ENCODE results near the gene SCUBE1. TPM values are rescaled to one million over a fixed set of nuclear protein-coding genes. Genes with fewer than 3 reads are reported as not detected.

SCUBE1 gene
- total RNA-seq, 2 experiments from 2014 or later = not detected

- CTCF ChIA-PET = interaction anchor here (0.6 to 1.7 kb wide), 2 partner anchors 10 to 24 kb away, joined by 4 to 8 read pairs; no protein-coding TSS in a partner anchor
Observed at GRCh38 chr22:43308060-43308830, 34.9 kb downstream of the SCUBE1 start.

DNA sequence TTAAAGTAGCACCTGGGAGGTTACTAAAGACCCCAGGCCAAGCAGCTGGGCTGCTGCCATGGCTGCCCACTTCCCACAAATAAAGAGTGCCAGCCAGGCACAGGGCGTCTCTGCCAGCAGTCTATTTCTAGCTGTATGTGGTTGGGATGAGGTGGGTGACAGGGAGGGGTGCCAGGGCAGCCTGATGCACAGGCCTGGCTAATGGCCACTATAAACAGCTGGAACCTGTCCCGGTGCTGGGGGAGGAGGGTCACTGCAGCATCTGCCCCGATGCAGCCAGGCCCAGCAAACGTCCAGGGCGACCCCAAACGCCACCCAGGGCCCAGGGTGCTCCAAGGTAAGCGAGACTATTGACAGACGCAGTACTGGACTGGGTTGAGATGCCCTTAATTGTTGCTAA lies 37.4 kb downstream of the SCUBE1 start:
- Mint-ChIP-seq H3K36me3 (ENCODE audit: low read depth) (no peaks in the 10 kb centered on the region), H3K4me1 (no peaks in the 10 kb centered on the region), H3K9me3 (ENCODE audit: low read depth) (no peaks in the 10 kb centered on the region), H3K27ac (no peak overlapping the region), H3K4me3 (no peak overlapping the region), H3K27me3 (no peaks in the 10 kb centered on the region)
- ChIA-PET CTCF (no interaction called here), POLR2A (no interaction called here)
- intact Hi-C loops (cut with DNase I, micrococcal nuclease) = no loop called here
- ATAC-seq = no peak
- no peak for DNase-seq

More at GRCh38 chr22:43308060-43308830, 34.9 kb downstream of the SCUBE1 start:
- intact Hi-C loops (cut with DNase I, micrococcal nuclease) = no loop called here
- H3K36me3 Mint-ChIP-seq (ENCODE audit: low read depth) = no peaks in the 10 kb centered on the region
- no peaks in the 10 kb centered on the region for H3K4me1 Mint-ChIP-seq
- DNase-seq = no peak
- no peak overlapping the region for H3K4me3 Mint-ChIP-seq
- H3K27ac Mint-ChIP-seq = no peak overlapping the region
- peaks cover 2% of the 10 kb centered on the region for H3K27me3 Mint-ChIP-seq
- ATAC-seq = no peak
- POLR2A ChIA-PET = no interaction called here
- no peaks in the 10 kb centered on the region for H3K9me3 Mint-ChIP-seq (ENCODE audit: low read depth)

- no peaks in the 10 kb centered on the region for H3K9me3 Mint-ChIP-seq (ENCODE audit: low read depth)
- H3K36me3 Mint-ChIP-seq (ENCODE audit: low read depth) = no peaks in the 10 kb centered on the region
- H3K27ac Mint-ChIP-seq = no peak overlapping the region
- DNase-seq (no peak), ATAC-seq (no peak)
- no peaks in the 10 kb centered on the region for H3K27me3 Mint-ChIP-seq
- ChIA-PET POLR2A (no interaction called here), CTCF (no interaction called here)
- H3K4me3 Mint-ChIP-seq = no peak overlapping the region
- intact Hi-C loops (cut with DNase I, micrococcal nuclease) = no loop called here
- no peaks in the 10 kb centered on the region for H3K4me1 Mint-ChIP-seq
Observed at GRCh38 chr22:43304831-43305590, 38.2 kb downstream of the SCUBE1 start.

DNA sequence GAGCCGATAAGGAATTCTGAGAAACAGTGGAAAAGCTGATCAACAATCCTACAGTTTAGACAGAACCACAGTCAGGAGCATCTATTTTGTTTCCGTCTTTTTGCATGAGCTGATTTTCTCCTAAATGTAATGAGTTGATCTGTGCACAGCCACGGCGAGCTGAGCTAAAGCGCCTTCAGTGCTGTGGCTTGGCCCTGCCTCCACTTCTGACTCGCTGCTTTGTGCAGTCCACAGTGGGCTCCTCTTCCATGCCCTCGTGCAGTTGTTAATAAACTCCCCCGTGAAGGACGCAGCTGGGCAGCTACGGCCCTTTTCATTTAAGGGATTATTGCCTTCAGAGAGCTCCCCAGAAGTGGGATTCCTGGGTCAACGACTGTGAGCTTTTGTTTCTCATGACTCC lies 39.4 kb downstream of the SCUBE1 start:
- DNase-seq (no peak), ATAC-seq (no peak)
- Mint-ChIP-seq H3K27ac (no peak overlapping the region), H3K4me1 (no peaks in the 10 kb centered on the region), H3K4me3 (no peak overlapping the region), H3K27me3 (no peaks in the 10 kb centered on the region), H3K9me3 (ENCODE audit: low read depth) (no peaks in the 10 kb centered on the region), H3K36me3 (ENCODE audit: low read depth) (no peaks in the 10 kb centered on the region)
- ChIA-PET POLR2A (no interaction called here), CTCF (no interaction called here)
- intact Hi-C loops (cut with DNase I, micrococcal nuclease) = no loop called here

DNA sequence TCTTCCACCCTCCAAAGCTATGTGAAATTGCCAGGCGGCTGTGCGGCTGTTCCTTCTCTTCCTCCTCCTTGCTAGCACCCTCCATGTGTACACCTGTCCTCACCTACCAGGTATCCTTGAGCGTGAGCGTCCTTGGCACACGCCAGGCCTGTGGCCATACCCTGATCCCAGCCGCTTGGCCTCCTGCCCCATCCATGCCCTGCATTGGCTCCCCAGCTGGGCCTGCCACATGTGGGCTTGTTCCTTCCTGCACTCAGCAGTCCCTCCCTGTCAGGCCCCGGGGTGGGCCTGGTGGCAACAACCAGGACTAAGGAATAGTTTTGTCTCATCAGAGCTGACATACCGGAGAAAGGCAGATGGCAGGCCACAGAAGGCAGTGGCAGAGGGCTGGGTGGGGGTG lies 40.0 kb downstream of the SCUBE1 start:
- H3K4me1 Mint-ChIP-seq = no peaks in the 10 kb centered on the region
- H3K27ac Mint-ChIP-seq = no peak overlapping the region
- no peaks in the 10 kb centered on the region for H3K9me3 Mint-ChIP-seq (ENCODE audit: low read depth)
- DNase-seq (no peak), ATAC-seq (no peak)
- ChIA-PET POLR2A (no interaction called here), CTCF (no interaction called here)
- H3K4me3 Mint-ChIP-seq = no peak overlapping the region
- intact Hi-C loops (cut with DNase I, micrococcal nuclease) = no loop called here
- no peaks in the 10 kb centered on the region for H3K36me3 Mint-ChIP-seq (ENCODE audit: low read depth)
- no peaks in the 10 kb centered on the region for H3K27me3 Mint-ChIP-seq

GRCh38 chr22:43302531-43303041 lies 40.6 kb downstream of the SCUBE1 start:
- no peaks in the 10 kb centered on the region for H3K4me1 Mint-ChIP-seq
- ChIA-PET POLR2A (no interaction called here), CTCF (no interaction called here)
- no peaks in the 10 kb centered on the region for H3K27me3 Mint-ChIP-seq
- intact Hi-C loops (cut with DNase I, micrococcal nuclease) = no loop called here
- H3K9me3 Mint-ChIP-seq (ENCODE audit: low read depth) = no peaks in the 10 kb centered on the region
- H3K27ac Mint-ChIP-seq = no peak overlapping the region
- no peaks in the 10 kb centered on the region for H3K36me3 Mint-ChIP-seq (ENCODE audit: low read depth)
- no peak overlapping the region for H3K4me3 Mint-ChIP-seq
- ATAC-seq = no peak
- DNase-seq = no peak

GRCh38 chr22:43301866-43302265 lies 41.3 kb downstream of the SCUBE1 start:
- H3K27ac Mint-ChIP-seq = no peak overlapping the region
- no peak overlapping the region for H3K4me3 Mint-ChIP-seq
- POLR2A ChIA-PET = no interaction called here
- no peaks in the 10 kb centered on the region for H3K4me1 Mint-ChIP-seq
- CTCF ChIA-PET = no interaction called here
- no peaks in the 10 kb centered on the region for H3K27me3 Mint-ChIP-seq
- H3K36me3 Mint-ChIP-seq (ENCODE audit: low read depth) = no peaks in the 10 kb centered on the region
- no peaks in the 10 kb centered on the region for H3K9me3 Mint-ChIP-seq (ENCODE audit: low read depth)
- intact Hi-C loops (cut with DNase I, micrococcal nuclease) = no loop called here
- ATAC-seq = no peak
- no peak for DNase-seq

DNA sequence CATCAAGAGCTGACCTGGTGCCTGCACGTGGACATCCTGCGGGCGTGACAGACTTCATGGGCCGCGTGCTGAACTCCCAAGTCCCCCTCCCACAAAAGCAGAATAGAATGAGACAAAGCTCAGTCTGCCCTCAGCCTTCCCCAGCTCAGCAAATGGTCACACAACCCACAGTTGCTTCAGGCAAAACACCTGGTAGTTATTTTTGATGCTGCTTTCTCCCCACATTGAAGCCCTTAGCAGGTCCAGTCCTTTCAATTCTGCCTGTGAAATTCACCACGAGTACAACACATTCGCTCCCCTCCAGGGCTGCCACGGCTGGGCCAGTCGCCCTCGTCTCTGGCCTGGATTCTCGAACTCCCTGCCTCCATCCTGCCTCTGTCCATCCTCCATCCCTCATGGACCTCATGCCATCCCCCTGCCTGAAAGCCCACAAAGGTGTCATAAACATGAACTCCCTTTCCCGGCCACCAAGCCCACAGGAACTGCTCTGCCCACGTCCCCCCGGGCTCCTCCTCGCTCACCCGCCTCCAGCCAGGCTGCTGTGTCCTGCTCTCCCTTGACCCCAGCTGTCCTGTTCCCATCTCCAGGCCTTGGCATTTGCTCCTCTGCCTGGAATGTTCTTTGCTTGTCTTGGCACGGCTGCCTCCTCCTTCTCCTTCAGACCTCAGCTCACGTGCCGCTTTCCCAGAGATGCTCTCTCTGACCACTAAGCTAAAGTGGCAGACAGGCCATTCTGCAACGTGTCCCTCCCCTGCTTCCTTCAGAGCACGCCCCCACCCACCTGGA lies 42.1 kb downstream of the SCUBE1 start:
- ATAC-seq (no peak), DNase-seq (no peak)
- ChIA-PET CTCF (no interaction called here), POLR2A (no interaction called here)
- no peaks in the 10 kb centered on the region for H3K36me3 Mint-ChIP-seq (ENCODE audit: low read depth)
- no peak overlapping the region for H3K4me3 Mint-ChIP-seq
- no peaks in the 10 kb centered on the region for H3K27me3 Mint-ChIP-seq
- intact Hi-C loops (cut with DNase I, micrococcal nuclease) = no loop called here
- H3K27ac Mint-ChIP-seq = no peak overlapping the region
- H3K9me3 Mint-ChIP-seq (ENCODE audit: low read depth) = no peaks in the 10 kb centered on the region
- no peaks in the 10 kb centered on the region for H3K4me1 Mint-ChIP-seq

GRCh38 chr22:43299736-43300135 lies 43.4 kb downstream of the SCUBE1 start:
- H3K36me3 Mint-ChIP-seq (ENCODE audit: low read depth) = no peaks in the 10 kb centered on the region
- POLR2A ChIA-PET = no interaction called here
- no peak overlapping the region for H3K4me3 Mint-ChIP-seq
- DNase-seq (no peak), ATAC-seq (no peak)
- no peaks in the 10 kb centered on the region for H3K9me3 Mint-ChIP-seq (ENCODE audit: low read depth)
- H3K27ac Mint-ChIP-seq = no peak overlapping the region
- no peaks in the 10 kb centered on the region for H3K4me1 Mint-ChIP-seq
- intact Hi-C loops (cut with DNase I, micrococcal nuclease) = no loop called here
- CTCF ChIA-PET = no interaction called here
- H3K27me3 Mint-ChIP-seq = no peaks in the 10 kb centered on the region

GRCh38 chr22:43298062-43298801 lies 44.9 kb downstream of the SCUBE1 start:
- H3K9me3 Mint-ChIP-seq (ENCODE audit: low read depth) = no peaks in the 10 kb centered on the region
- ChIA-PET CTCF (interaction anchor here (1.7 kb wide), 1 partner anchor 10 kb away, joined by 8 read pairs; no protein-coding TSS in a partner anchor), POLR2A (no interaction called here)
- H3K27me3 Mint-ChIP-seq = no peaks in the 10 kb centered on the region
- ATAC-seq (no peak), DNase-seq (no peak)
- no peak overlapping the region for H3K4me3 Mint-ChIP-seq
- intact Hi-C loops (cut with DNase I, micrococcal nuclease) = no loop called here
- no peak overlapping the region for H3K27ac Mint-ChIP-seq
- H3K4me1 Mint-ChIP-seq = no peaks in the 10 kb centered on the region
- H3K36me3 Mint-ChIP-seq (ENCODE audit: low read depth) = no peaks in the 10 kb centered on the region

Measured in activated CD4-positive, alpha-beta T cell treated with anti-CD3 and anti-CD28 coated beads for 36 hours (primary cell).